Measurements from ENCODE around the gene FAM117A.

The FAM117A gene

DNA sequence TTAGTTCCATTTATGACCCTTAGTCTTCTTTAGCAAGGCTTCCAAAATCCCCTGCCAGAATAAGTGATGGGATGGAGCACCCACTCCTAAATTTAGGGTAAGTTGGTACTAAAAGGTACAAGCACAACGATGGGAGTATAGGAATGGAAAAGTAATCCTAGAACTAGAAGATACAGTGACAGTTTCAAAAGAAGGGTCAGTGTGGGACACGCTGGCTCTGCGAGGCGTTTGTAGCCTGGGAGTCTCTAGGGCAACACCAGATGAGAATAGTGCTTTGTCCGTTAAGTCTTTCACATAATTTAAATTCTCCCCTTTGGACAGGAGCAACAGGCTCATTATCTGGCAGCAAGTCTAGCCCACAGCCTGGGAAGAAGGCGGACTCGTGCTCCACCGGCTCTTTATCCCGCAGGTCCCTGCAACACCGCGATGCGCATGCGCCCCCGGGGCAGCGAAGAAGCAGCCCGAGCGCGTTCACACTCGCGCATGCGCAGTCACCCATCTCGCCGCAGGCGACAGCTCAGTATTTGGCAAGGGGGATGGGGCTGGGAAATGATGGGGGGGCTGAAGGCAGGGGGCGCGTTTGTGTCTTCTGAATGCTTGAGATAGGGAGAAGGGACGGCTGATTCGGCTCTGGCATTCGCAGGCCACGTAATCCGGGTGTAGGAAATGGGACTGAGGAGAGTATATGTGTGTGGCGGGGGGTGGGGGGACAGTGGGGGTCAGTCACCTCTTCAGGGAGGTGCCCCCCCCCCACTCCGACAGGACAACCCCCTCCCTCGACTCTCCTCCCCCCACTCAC lies 86.6 kb downstream of the FAM117A start (continued):
- TF ChIP-seq ZNF621 (tag by site-specific recombination; IDR thresholded peaks at IDR 0.05) (no peak), ZNF155 (tag by site-specific recombination; IDR thresholded peaks at IDR 0.05) (no peak), TCF7L2 (IDR thresholded peaks at IDR 0.05; ENCODE audit: borderline replicate concordance, low read depth, low read length) (no peak), ZNF239 (tag by site-specific recombination; IDR thresholded peaks at IDR 0.05) (no peak), GLI4 (tag by site-specific recombination; IDR thresholded peaks at IDR 0.05) (0 out of 2 replicates have a peak, but pooled peaks have one; percentile 57), ZNF433 (tag by site-specific recombination; IDR thresholded peaks at IDR 0.05; ENCODE audit: low read depth) (no peak), ZNF521 (tag by site-specific recombination; IDR thresholded peaks at IDR 0.05) (no peak), OSR2 (tag by site-specific recombination; IDR thresholded peaks at IDR 0.05) (0 out of 2 replicates have a peak, but pooled peaks have one; percentile 11), ZNF510 (tag by site-specific recombination; IDR thresholded peaks at IDR 0.05; ENCODE audit: insufficient replicate concordance) (no peak), ZNF677 (tag by site-specific recombination; IDR thresholded peaks at IDR 0.05) (no peak), ZNF423 (tag by site-specific recombination; IDR thresholded peaks at IDR 0.05) (peak; percentile 38; the same call in 1 of the 2 replicates), ZNF24 (tag by site-specific recombination; IDR thresholded peaks at IDR 0.05) (no peak), GLIS2 (tag by site-specific recombination; IDR thresholded peaks at IDR 0.05) (peak; percentile 99), SCRT2 (tag by site-specific recombination; IDR thresholded peaks at IDR 0.05) (peak; percentile 98), ZNF324 (tag by site-specific recombination; IDR thresholded peaks at IDR 0.05) (no peak), ZNF138 (tag by site-specific recombination; IDR thresholded peaks at IDR 0.05; ENCODE audit: borderline replicate concordance) (no peak), HOXA7 (CRISPR knock-in tag; IDR thresholded peaks at IDR 0.05; ENCODE audit: borderline replicate concordance) (no peak), ZFP69B (tag by site-specific recombination; IDR thresholded peaks at IDR 0.05) (no peak), HOXD13 (CRISPR knock-in tag; IDR thresholded peaks at IDR 0.05; ENCODE audit: borderline replicate concordance) (no peak), SALL2 (tag by site-specific recombination; IDR thresholded peaks at IDR 0.05; ENCODE audit: borderline replicate concordance) (no peak), SP3 (tag by site-specific recombination; IDR thresholded peaks at IDR 0.05) (no peak), ZNF266 (tag by site-specific recombination; IDR thresholded peaks at IDR 0.05; ENCODE audit: low read depth) (no peak), ZNF211 (tag by site-specific recombination; IDR thresholded peaks at IDR 0.05; ENCODE audit: low read depth) (no peak)
- TF ChIP-seq, protein P1, sequence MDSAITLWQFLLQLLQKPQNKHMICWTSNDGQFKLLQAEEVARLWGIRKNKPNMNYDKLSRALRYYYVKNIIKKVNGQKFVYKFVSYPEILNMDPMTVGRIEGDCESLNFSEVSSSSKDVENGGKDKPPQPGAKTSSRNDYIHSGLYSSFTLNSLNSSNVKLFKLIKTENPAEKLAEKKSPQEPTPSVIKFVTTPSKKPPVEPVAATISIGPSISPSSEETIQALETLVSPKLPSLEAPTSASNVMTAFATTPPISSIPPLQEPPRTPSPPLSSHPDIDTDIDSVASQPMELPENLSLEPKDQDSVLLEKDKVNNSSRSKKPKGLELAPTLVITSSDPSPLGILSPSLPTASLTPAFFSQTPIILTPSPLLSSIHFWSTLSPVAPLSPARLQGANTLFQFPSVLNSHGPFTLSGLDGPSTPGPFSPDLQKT (IDR thresholded peaks at IDR 0.05; ENCODE audit: borderline replicate concordance, low read depth, low read length), result no peak
- TF ChIP-seq, protein P2, sequence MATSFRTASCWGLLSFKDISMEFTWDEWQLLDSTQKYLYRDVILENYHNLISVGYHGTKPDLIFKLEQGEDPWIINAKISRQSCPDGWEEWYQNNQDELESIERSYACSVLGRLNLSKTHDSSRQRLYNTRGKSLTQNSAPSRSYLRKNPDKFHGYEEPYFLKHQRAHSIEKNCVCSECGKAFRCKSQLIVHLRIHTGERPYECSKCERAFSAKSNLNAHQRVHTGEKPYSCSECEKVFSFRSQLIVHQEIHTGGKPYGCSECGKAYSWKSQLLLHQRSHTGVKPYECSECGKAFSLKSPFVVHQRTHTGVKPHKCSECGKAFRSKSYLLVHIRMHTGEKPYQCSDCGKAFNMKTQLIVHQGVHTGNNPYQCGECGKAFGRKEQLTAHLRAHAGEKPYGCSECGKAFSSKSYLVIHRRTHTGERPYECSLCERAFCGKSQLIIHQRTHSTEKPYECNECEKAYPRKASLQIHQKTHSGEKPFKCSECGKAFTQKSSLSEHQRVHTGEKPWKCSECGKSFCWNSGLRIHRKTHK (tag by site-specific recombination; IDR thresholded peaks at IDR 0.05), result no peak
- TF ChIP-seq, protein P3, sequence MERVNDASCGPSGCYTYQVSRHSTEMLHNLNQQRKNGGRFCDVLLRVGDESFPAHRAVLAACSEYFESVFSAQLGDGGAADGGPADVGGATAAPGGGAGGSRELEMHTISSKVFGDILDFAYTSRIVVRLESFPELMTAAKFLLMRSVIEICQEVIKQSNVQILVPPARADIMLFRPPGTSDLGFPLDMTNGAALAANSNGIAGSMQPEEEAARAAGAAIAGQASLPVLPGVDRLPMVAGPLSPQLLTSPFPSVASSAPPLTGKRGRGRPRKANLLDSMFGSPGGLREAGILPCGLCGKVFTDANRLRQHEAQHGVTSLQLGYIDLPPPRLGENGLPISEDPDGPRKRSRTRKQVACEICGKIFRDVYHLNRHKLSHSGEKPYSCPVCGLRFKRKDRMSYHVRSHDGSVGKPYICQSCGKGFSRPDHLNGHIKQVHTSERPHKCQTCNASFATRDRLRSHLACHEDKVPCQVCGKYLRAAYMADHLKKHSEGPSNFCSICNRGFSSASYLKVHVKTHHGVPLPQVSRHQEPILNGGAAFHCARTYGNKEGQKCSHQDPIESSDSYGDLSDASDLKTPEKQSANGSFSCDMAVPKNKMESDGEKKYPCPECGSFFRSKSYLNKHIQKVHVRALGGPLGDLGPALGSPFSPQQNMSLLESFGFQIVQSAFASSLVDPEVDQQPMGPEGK (tag by site-specific recombination; IDR thresholded peaks at IDR 0.05), result peak; percentile 100
- TF ChIP-seq, protein P4, sequence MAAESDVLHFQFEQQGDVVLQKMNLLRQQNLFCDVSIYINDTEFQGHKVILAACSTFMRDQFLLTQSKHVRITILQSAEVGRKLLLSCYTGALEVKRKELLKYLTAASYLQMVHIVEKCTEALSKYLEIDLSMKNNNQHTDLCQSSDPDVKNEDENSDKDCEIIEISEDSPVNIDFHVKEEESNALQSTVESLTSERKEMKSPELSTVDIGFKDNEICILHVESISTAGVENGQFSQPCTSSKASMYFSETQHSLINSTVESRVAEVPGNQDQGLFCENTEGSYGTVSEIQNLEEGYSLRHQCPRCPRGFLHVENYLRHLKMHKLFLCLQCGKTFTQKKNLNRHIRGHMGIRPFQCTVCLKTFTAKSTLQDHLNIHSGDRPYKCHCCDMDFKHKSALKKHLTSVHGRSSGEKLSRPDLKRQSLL (tag by site-specific recombination; IDR thresholded peaks at IDR 0.05), result 0 out of 2 replicates have a peak, but pooled peaks have one; percentile 20
- TF ChIP-seq, protein P5, sequence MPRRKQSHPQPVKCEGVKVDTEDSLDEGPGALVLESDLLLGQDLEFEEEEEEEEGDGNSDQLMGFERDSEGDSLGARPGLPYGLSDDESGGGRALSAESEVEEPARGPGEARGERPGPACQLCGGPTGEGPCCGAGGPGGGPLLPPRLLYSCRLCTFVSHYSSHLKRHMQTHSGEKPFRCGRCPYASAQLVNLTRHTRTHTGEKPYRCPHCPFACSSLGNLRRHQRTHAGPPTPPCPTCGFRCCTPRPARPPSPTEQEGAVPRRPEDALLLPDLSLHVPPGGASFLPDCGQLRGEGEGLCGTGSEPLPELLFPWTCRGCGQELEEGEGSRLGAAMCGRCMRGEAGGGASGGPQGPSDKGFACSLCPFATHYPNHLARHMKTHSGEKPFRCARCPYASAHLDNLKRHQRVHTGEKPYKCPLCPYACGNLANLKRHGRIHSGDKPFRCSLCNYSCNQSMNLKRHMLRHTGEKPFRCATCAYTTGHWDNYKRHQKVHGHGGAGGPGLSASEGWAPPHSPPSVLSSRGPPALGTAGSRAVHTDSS (tag by site-specific recombination; IDR thresholded peaks at IDR 0.05), result no peak
- TF ChIP-seq, protein P6, sequence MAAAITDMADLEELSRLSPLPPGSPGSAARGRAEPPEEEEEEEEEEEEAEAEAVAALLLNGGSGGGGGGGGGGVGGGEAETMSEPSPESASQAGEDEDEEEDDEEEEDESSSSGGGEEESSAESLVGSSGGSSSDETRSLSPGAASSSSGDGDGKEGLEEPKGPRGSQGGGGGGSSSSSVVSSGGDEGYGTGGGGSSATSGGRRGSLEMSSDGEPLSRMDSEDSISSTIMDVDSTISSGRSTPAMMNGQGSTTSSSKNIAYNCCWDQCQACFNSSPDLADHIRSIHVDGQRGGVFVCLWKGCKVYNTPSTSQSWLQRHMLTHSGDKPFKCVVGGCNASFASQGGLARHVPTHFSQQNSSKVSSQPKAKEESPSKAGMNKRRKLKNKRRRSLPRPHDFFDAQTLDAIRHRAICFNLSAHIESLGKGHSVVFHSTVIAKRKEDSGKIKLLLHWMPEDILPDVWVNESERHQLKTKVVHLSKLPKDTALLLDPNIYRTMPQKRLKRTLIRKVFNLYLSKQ (tag by site-specific recombination; IDR thresholded peaks at IDR 0.05; ENCODE audit: borderline replicate concordance), result no peak
- TF ChIP-seq, protein P7, sequence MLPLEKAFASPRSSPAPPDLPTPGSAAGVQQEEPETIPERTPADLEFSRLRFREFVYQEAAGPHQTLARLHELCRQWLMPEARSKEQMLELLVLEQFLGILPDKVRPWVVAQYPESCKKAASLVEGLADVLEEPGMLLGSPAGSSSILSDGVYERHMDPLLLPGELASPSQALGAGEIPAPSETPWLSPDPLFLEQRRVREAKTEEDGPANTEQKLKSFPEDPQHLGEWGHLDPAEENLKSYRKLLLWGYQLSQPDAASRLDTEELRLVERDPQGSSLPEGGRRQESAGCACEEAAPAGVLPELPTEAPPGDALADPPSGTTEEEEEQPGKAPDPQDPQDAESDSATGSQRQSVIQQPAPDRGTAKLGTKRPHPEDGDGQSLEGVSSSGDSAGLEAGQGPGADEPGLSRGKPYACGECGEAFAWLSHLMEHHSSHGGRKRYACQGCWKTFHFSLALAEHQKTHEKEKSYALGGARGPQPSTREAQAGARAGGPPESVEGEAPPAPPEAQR (tag by site-specific recombination; IDR thresholded peaks at IDR 0.05), result no peak
